AG08395 (cell line): ENCODE measurements around the gene ACOXL.
A peak's percentile ranks its signal among the peaks of the same experiment; 100 is the strongest.

Experiments
- DNase-seq: peaks from one replicate; pipeline ENCODE4 v3.0.0; 2012; ENCODE audit warnings: mixed read lengths, low spot score

Gene ACOXL

DNA sequence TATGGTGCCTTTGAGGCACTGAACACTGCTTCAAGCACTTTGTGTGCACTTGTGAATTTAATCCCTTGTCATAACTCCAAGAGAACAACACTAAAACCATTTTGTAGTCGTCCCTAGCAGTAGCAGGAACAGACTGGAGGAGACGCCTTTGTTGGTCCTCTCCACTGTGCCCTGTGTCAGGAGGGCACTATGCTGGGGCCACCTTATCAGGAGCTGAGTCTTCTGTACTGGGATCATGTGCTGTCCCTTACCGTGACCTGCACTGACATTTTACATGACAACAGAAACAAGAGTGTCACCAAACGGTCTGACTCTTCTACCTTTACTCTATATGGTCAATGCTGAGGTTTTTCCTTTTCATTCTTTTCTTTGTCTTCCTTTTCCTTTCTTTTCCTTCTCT, 62.0 kb downstream of the ACOXL start:
- no peak for DNase-seq

- DNase-seq: no peak
These were observed 62.6 kb downstream of the ACOXL start for GRCh38 chr2:110794951-110795350.

DNA sequence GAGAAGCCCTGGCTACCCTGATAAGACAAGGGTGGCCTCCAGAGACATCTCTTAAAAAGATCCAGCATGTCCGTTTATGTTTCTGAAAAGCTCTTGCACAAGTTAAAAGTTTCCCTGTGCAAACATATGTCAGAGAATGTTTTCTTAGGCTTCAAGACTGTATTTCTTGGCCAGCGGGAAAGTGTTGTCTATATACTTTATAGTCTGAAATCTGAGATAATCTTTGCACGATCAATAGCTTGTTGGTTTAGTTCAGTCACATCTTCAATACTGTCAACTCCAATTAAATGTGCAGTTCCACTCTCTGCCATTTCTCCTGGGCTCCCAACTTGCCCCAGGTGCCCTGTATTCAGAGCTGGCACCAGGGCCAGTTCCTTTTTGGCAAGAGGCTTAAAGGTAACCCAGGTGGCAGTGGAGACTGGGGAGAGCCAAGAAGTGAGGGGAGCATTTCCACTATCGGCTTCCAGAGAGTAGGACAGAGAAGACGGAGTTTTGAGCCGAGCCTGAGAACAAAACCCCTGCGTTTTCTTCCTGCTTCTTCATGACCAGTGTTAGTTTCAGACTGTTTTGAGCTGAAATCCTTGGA, 64.4 kb downstream of the ACOXL start:
- no peak for DNase-seq

DNA sequence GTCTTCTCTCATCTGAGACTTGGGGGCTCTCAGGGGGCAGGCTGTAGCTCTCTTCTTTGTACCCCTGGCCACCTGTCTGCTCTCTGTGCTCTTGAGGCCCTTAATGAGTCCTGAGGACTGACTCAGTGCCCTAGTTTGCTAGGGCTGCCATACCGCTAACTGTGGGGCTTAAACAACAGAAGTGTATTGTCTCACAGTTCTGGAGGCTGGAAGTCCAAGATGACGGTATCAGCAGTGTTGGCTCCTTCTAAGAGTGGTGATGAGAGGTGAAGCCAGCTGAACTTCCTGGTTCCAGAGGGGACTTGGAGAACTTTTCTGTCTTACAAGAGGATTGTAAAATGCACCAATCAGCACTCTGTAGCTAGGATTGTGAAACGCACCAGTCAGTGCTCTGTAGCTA, 67.0 kb downstream of the ACOXL start:
- no peak for DNase-seq

DNA sequence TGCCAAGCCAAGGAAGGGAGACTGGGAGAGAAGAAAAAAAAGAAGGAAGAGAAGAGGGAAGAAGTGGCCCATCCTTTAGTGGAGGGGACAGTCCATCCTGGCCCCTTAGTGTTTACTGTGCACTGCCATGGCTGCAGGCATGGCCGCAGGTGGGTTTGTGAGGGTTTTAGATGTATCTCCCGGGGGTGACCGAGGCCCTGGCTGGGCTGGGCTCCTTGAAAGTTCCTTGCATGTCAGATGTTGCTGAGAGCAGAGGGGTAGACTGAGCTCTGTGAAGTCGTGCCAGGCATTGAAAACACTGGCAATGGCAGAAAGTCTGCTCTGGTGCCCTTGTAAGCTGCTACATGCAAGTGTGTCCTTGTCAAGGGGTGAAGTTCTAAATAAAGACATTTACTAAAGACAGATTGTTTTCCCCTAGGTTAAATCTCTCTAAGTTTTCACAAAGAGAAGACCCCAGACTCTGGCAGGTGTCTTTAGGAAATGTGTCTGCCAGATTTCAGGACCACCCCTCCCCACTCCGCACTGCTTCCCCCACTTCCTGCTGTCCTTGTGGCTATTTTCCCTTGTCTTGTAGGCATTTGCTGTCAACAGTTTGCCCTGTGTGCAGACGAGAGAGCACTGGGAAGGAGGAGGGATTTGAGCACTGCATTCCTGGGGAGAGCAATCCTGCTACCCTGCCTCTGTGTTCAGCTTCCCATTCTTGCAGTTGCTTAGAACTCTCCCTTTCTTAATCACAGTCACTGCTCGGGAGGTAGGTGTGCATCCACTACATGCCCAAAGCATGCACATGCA, 68.4 kb downstream of the ACOXL start:
- DNase-seq: no peak

- DNase-seq: no peak
These were observed 70.0 kb downstream of the ACOXL start for GRCh38 chr2:110802208-110802932.

DNA sequence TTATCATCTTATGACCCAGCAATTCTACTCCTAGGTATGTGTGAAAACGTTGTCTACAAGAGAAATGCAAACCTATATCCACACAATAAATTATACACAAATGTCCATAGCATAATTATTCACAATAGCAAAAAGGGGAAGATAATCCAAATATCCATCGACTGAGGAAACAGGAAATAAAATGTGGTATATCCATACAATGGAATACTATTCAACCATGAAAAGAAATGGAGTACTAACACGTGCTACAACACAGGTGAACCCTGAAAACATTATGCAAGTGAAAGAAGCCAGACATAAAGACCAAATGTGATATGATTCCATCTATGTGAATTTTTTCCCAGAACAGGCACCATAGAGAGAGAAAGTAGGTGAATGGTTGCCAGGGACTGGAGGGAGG, 72.1 kb downstream of the ACOXL start:
- DNase-seq: no peak

DNA sequence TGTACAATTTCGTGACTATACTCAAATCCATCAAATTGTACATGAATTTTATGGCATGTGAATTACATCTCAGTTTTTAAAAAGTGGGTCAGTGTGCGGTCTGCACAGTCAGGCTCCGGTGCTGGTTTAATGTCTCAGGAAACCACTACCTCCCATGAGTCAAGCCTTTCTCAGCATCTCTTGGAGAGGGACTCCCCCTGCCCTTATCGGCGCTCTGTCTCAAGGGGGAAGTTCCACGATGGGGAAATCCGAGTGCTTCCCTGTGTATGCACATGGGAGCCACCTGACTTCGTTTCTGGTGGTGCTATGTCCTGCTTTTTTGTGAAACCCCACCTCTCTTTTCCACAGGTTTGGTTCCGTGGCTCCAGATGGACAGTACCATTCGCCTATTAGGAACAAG, 72.5 kb downstream of the ACOXL start:
- no peak for DNase-seq

DNA sequence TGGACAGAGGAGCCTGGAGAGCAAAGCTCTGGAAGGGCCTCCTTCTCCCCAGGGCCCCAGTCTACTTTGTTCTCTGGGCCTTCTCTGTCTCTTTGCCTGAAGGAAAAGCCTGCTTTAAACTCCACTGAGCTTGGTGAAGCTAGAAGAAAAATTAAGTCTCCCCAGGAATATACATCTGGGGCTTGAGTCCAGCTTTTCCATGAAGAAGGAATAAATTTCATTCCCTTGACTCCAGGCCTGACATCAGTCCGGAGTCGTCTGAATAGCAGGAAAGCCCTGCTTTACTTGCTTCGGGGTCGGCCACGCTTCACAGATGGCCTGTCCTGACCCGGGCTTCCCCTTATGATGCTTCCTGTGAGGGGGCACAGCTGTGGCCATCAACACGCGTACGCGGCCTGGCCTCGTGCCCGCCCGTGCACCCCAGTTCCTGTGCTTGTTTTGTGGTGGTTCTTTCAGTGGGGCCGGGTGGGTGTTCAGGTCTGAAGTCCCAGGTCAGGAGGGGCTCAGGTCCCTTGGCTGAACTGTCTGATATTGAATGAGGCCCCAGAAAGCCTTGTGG, 73.6 kb downstream of the ACOXL start:
- no peak for DNase-seq

- DNase-seq: peak; percentile 62
These were observed 75.1 kb downstream of the ACOXL start for GRCh38 chr2:110807522-110807921.

DNA sequence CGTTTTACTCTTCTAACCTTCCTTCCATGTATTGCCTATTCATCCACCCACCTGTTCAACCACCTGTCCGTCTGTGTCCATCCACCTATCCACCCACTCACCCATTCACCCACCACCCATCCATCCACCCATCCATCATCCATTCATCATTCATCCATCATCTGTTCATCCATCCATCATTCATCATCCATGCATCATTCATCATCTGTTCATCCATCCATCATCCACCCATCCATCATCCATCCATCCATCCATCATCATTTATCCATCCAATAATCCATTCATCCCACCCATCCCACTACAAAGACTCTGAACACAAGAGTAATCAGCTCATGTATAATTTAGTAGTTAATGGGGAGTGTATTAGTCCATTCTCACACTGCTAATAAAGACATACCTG, 78.0 kb downstream of the ACOXL start:
- no peak for DNase-seq

- no peak for DNase-seq
These were observed 80.6 kb downstream of the ACOXL start for GRCh38 chr2:110812726-110813645.

- DNase-seq: no peak
These were observed 81.5 kb downstream of the ACOXL start for GRCh38 chr2:110813896-110814295.

- DNase-seq: no peak
These were observed 83.6 kb downstream of the ACOXL start for GRCh38 chr2:110815938-110816337.

GRCh38 chr2:110816404-110817365, 84.3 kb downstream of the ACOXL start:
- no peak for DNase-seq

DNA sequence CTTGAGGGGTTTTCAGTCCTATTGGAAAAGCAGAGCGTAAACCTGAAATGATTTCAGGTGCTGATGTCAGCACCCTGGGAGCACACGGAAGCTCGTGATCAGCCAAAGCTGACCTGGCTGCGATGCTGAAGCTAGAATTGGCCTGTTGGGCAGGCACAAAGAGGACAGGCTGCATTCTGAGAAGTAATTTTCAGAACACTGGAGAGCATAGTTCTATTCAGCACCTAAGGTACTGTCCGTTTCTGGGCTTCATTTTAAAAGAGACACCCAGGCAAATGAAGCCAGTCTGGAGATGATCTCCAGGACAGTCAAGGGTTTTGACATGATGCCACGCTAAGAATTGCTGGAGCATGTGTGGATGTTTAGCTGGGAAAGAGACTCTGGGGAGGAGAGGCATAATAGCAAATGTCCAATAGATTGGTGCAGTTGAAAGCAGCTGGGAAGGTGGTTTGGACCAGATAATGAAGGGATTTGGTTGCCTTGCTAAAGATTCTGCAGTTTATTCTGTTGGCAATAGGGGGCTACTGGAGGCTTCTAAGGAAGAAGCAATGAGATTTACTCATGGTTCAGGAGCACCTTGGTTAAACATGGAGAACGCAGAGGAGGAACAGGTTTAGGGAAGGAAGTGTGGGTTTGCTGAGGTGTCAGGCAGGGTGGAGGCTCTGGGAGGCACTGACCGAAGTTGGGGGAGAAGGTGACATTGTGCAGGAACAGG, 86.6 kb downstream of the ACOXL start:
- no peak for DNase-seq

DNA sequence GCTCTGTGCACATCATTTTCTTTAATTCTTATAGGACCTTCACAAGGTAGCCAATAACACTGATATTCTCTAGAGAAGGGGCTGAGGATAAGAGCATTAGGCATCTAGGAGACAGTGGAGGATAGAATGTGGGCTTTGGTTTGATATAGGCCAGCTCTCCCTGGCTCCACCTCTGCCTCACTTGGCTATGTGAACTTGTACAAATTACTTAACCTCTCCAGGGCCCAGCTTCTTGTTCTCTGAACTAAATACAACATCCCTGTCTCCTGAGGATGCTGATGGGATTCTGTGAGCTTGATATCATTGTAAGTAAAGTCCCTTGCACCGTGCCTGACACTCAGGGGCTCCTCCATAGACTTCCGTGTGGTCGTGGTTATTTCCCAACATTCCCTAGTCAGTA, 87.3 kb downstream of the ACOXL start:
- DNase-seq: no peak

DNA sequence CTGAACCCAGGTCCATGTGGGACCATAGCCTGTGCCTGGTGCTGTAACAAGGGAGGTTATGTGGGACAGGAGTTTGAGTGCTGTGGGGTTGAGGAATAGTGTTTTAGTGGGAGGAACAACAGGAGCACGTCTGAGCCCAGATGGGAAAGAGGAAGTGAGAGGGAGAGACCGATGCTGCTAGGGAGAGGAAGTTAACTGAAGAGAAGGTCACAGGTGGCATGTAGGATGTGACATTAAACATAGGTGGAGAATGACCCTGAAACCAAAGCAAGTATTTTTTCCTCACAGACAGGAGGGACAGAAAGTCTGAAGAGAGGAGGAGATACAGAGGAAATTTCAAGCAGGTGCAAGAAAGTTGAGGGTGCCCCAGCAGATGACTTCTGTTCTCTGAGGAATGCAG, 87.8 kb downstream of the ACOXL start:
- no peak for DNase-seq

GRCh38 chr2:110823165-110823564, 90.8 kb downstream of the ACOXL start:
- DNase-seq: no peak

GRCh38 chr2:110827511-110827910, 95.1 kb downstream of the ACOXL start:
- DNase-seq: no peak
